Cortex of kidney (tissue), 1 donor: Measurements from ENCODE around the gene ITGAV.

Experiments
- DNase-seq: peaks from one replicate; lab custom pipeline; 2025; lab: John Stamatoyannopoulos, UW

ITGAV gene

DNA sequence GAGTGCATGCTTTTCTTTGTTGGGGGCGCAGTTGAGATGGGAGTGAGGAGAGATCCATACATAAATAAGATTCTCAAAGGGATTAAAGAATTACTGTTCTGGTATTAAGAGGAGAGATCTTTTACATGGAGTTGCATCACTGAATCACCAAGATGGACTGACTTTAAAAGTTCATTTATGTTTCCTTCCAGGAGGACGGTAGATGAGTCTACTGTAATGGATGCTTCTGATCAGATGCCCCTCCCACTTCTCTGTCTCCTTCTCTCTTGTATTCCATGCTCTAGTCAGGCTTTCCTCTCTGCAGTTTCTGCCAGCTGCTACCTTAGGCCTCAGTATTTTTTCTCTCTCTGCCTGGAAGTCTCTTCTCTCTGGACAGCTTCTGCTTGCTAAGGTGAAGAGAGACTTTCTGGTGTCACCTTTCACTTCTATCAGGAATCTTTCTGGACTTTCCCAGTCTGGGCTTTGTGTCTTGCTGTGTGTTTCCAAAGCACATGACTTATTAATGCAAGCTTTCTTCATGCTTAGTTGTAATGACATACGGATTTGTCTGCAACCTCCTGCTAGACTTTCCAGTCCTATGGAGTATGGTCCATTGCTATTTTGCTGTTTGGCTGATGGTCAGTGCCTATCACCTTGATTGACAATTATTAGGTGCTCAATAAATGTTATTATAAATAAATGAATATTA is 127.6 kb downstream of the ITGAV start:
- no peak for DNase-seq

DNA sequence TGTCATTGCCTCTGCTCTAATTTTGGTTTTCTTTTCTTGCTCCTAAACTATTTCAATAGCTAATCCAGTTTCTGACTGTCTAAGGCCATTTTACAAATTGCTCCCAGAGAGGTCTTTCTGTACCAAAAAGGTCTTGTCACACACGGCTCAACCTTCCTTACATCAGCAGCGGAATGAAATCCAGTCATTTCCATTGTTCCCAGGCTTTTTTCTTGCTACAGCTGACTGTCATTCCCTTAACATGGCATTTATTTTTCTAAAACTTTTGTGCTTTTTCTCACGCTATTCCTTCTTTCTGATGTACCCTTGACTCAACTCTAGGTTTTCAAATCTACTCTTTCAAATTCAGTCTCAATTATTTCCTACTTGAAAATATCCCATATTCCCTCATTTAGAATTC is 128.3 kb downstream of the ITGAV start:
- DNase-seq, result no peak

DNA sequence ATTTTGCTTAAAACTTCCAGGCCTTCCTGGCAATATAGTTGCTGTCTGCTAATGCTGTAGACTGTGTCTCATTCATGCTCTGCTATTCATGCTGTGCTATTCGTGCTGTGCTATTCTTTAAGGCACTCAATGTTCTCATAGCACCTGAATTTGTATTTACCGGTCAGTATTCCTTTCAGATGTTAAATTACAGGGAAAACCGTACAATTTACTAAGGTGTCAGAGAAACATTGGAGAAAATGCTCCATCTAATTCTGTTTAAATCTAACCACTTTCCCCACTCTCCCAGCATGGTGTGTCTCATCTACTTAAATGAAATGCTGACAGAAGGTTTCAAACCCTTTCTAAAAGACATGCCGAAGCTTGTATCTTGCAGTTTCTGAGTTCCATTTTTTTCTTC is 129.0 kb downstream of the ITGAV start:
- DNase-seq, result no peak

DNA sequence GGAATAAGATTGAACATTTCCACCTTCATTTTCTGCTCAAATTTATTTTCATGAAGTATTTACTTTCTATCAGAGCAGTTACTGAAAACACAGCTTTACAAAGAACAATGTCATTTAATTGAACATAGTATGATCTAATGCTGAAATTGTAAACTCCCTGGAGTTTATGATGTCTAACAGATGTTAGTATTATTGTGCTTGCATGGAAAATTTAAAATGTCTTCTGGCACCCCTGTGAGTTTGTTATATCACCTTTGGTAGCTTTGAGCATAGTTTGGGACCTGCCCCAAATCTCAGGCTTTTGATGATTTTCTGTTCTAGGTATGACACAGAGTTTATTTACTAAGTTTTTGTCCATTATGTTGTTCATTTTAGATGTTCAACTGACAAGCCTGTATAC is 132.1 kb downstream of the ITGAV start:
- no peak for DNase-seq

DNA sequence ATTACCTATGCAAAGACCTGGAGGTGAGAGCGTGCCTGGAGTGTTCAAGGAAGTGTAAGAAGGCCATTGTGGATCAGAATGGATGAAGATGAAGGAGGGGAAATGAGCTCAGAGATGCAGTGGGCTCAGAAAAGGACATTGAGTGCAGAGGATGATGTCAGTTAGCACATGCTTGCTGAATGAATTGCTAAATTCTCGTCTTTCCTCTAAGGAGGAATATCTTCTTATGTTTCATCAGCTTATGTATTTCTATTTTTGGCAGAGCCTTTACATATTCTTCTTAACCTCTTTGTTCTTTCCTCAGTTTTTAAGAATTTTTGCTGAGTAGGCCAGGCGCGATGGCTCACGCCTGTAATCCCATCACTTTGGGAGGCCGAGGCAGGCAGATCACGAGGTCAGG is 134.9 kb downstream of the ITGAV start:
- DNase-seq, result no peak

DNA sequence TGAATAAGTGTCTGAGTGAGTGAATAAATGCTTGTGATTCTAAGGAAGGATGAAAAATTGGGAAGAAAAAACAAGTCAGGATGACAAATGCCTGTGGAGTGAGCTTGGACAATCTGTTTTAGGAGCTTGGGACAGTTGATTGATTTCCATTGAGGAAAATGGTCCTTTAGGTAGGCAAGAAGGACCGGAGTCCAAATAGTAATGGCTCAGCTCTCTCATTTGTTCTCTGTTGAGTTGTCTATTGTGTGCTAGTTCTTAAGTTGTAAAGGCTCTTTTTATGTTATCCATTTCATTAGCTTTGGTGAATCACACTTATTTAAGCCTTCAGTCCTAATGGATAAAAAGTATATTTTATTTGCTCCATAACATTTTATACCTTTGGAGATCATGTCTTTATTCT is 135.9 kb downstream of the ITGAV start:
- DNase-seq, result no peak

DNA sequence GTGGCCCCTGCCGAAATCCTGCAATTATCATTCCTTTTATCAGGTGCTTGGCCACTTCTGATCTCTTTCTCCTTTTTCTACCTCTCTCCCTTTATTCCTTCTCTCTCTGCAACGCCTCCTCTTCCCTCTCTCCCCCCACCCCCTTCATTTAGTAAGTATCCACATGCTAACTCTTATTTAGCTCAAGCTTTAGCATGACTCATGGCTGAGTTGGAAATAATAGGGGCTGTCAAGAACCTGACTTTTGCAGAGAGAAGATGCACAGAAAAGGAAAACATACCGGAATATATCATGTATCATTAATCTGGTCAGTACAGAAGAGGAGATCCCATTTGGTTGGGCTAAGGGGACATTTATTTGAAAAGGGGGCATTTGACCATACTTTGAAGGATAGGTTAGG is 137.1 kb downstream of the ITGAV start:
- DNase-seq, result no peak

DNA sequence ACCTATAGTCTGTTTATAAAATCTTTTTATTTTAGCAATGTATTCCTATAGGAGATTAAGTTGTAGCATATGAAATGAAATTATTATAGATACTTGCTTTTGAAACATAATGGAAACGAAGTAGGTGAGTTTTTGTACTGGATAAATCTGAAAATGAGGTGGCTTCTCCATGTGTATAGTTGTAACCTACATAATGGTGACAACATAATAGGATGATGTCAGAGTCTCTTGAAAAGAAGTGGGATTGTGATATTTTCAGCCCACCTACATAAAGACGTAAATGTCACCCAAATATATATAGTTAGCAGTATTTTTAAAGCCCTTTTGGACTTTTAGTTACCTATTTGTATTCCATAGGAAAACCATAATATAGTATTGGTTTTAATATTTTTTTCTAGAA is 138.8 kb downstream of the ITGAV start:
- DNase-seq, result no peak
